CD4-positive, alpha-beta T cell treated with Interferon alpha-2 for 1 hour (primary cell): ENCODE measurements around the gene ATXN7L1.

Source experiments
- DNase-seq, 2 donors: peaks; one replicate each; pipeline ENCODE4 v3.0.0-alpha.2; 2020 to 2022

The ATXN7L1 gene

GRCh38 chr7:105567821-105568220 lies 308.6 kb downstream of the ATXN7L1 start:
- no peak for DNase-seq

GRCh38 chr7:105567024-105567423 lies 309.4 kb downstream of the ATXN7L1 start:
- no peak for DNase-seq

GRCh38 chr7:105565190-105565589 lies 311.2 kb downstream of the ATXN7L1 start:
- DNase-seq: no peak

GRCh38 chr7:105559926-105560325 lies 316.5 kb downstream of the ATXN7L1 start:
- no peak for DNase-seq
